22Rv1 (cell line): ENCODE measurements around the gene CLECL1.

Experiments
- CTCF ChIP-seq: fragments of 450-650 bp; IDR thresholded peaks from 2 replicates; pipeline ENCODE4 v1.5.1; 2017; ENCODE audit warnings: mild to moderate bottlenecking
- ZFX ChIP-seq: fragments of 450-650 bp; IDR thresholded peaks from 2 replicates; pipeline ENCODE4 v1.6.1; 2017; ENCODE audit warnings: antibody characterized with exemption, borderline replicate concordance

GRCh38 chr12:9724023-9724422, 8.9 kb downstream of the CLECL1 start:
- TF ChIP-seq CTCF (no peak), ZFX (no peak)
